Astrocyte (in vitro differentiated cells and primary cell): ENCODE results near the gene AQP6.

Experiments used
- EZH2 ChIP-seq: IDR thresholded peaks from 2 replicates; pipeline ENCODE4 v1.6.1; 2012; ENCODE audit warnings: mild to moderate bottlenecking, low read length, inconsistent platforms; ENCODE audit not compliant: insufficient read depth
- TF ChIP-seq, protein P1 (sequence below): IDR thresholded peaks from 2 replicates; pipeline ENCODE4 v1.5.1; 2011; ENCODE audit warnings: low read depth, mild to moderate bottlenecking, inconsistent platforms, low read length, moderate library complexity; ENCODE audit not compliant: insufficient read depth

DNA sequence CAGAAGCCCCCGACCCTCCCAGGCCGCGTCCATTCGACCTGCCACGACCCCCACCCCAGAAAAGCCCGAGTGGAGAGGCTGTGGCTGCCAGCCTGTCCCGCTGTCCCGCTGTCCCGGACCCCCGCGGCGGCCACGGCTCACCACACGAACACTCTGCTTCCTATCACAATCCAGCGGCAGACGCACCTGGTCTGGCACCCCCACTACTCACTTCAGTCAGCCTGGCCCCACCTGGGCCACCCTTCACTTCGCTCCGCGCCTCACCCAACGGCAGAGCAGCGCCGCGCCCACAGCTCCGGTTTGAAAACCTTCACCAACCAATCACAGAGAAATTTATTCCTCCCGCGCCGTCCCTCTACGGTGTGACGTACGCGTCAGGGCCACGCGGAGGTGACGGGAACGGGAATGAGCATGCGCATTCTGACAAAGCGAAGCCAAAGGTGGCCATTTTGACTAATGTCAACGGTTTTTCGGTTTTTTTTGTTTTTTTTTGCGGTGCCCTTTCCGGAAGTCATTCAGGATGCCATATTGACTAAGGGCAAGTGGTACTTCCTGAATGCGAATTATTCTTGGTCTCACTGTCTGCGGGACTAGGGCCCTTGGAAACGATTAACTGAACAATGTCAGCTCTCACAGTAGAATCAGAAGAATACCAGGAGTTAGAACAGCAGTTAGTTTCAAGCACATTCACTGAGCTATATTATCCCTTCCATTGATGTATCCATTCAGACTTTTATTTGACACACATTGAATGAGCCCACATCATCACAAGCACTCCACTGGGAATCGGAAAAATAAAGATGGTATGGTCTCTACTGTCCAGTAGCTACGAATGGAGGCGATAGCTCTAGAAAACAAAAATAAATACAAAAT is 52.7 kb downstream of the AQP6 start, which contains the start of gene RACGAP1:
- TF ChIP-seq, protein P1, sequence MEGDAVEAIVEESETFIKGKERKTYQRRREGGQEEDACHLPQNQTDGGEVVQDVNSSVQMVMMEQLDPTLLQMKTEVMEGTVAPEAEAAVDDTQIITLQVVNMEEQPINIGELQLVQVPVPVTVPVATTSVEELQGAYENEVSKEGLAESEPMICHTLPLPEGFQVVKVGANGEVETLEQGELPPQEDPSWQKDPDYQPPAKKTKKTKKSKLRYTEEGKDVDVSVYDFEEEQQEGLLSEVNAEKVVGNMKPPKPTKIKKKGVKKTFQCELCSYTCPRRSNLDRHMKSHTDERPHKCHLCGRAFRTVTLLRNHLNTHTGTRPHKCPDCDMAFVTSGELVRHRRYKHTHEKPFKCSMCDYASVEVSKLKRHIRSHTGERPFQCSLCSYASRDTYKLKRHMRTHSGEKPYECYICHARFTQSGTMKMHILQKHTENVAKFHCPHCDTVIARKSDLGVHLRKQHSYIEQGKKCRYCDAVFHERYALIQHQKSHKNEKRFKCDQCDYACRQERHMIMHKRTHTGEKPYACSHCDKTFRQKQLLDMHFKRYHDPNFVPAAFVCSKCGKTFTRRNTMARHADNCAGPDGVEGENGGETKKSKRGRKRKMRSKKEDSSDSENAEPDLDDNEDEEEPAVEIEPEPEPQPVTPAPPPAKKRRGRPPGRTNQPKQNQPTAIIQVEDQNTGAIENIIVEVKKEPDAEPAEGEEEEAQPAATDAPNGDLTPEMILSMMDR = no peak
- TF ChIP-seq EZH2 = no peak
